A549 (cell line): ENCODE results near the gene PPP2R5B. TPM values are rescaled to one million over a fixed set of nuclear protein-coding genes. Genes with fewer than 3 reads are reported as not detected.

Source experiments
- ATAC-seq, 2 experiments: fragments of 200-7000 bp in 1 of 2; fragments of >200 bp in 1 of 2; cut with Nextera tagmentation in 1 of 2; cut with Tn5 transposase in 1 of 2; 3 replicates each; pipeline versions ENCODE4 v1.8.0 to v1.9.1; 2018 to 2020; ENCODE audit warnings: mild to moderate bottlenecking in 1 of 2, moderate library complexity in 1 of 2
- CTCF ChIA-PET: fragments of 300-600 bp; sonication (Branson Sonifier 250); formaldehyde crosslinking; extraction: SDS; loops from one replicate; lab custom pipeline; 2021; ENCODE audit warnings: antibody characterized with exemption, inconsistent platforms; lab: Yijun Ruan, JAX
- POLR2A ChIA-PET: fragments of 350-600 bp; formaldehyde crosslinking; extraction: SDS; loops from one replicate; lab custom pipeline; 2021; ENCODE audit warnings: antibody characterized with exemption, inconsistent platforms; lab: Yijun Ruan, JAX
- DNase-seq, 2 experiments: peaks; one replicate each; pipeline versions ENCODE4 v3.0.0 to v3.0.0-alpha.2; 2011 to 2016; ENCODE audit warnings: low read depth in 1 of 2, low spot score in 1 of 2
- FAIRE-seq: peaks from 2 replicates; lab custom pipeline; 2011; peaks lifted over from hg19 to GRCh38; lab: Jason Lieb, UNC
- H3K27ac ChIP-seq, 2 experiments: fragments of >200 bp; sonication (Bioruptor Twin); formaldehyde crosslinking; 3 replicates each; pipeline ENCODE4 v1.5.1; 2016 to 2017
- H3K4me1 ChIP-seq: fragments of >200 bp; sonication (Bioruptor Twin); formaldehyde crosslinking; 3 replicates; pipeline ENCODE4 v1.6.1; 2016
- H3K4me2 ChIP-seq: fragments of >200 bp; sonication (Bioruptor Twin); formaldehyde crosslinking; 3 replicates; pipeline ENCODE4 v1.6.1; 2016
- H3K4me3 ChIP-seq: fragments of >200 bp; sonication (Bioruptor Twin); formaldehyde crosslinking; 3 replicates; pipeline ENCODE4 v1.5.1; 2016
- H3K9me3 ChIP-seq: fragments of >200 bp; sonication (Bioruptor Twin); formaldehyde crosslinking; 3 replicates; pipeline ENCODE4 v1.6.1; 2016
- BHLHE40 ChIP-seq: IDR thresholded peaks from 2 replicates; pipeline ENCODE4 v1.6.1; 2012; ENCODE audit warnings: low read depth, low read length, inconsistent platforms
- CBX8 ChIP-seq: fragments of 200-600 bp; sonication (generic); IDR thresholded peaks from 2 replicates; pipeline ENCODE4 v1.6.1; 2016
- CTCF ChIP-seq: fragments of >200 bp; sonication (Bioruptor Twin); formaldehyde crosslinking; IDR thresholded peaks from 3 replicates; pipeline ENCODE4 v1.5.1; 2016
- E2F6 ChIP-seq: IDR thresholded peaks from 2 replicates; pipeline ENCODE4 v1.6.1; 2012; ENCODE audit warnings: low read depth, borderline replicate concordance
- EHF ChIP-seq: fragments of 250-450 bp; sonication (Bioruptor Pico); IDR thresholded peaks from 2 replicates; pipeline ENCODE4 v1.5.0; 2020; ENCODE audit warnings: mild to moderate bottlenecking
- EHMT2 ChIP-seq: fragments of 200-600 bp; sonication (generic); IDR thresholded peaks from 2 replicates; pipeline ENCODE4 v1.6.1; 2016; ENCODE audit warnings: antibody characterized with exemption, low read depth, mild to moderate bottlenecking, moderate library complexity
- EP300 ChIP-seq, 2 experiments: fragments of >200 bp; sonication (Bioruptor Twin); formaldehyde crosslinking; IDR thresholded peaks; 2 replicates in 1 of 2; 3 replicates in 1 of 2; pipeline ENCODE4 v1.6.1; 2016 to 2017
- ESRRA ChIP-seq: fragments of 150-350 bp; IDR thresholded peaks from 2 replicates; pipeline ENCODE4 v1.6.1; 2014; ENCODE audit warnings: mild to moderate bottlenecking, low read length, borderline replicate concordance
- FOSB ChIP-seq: fragments of 250-450 bp; sonication (Bioruptor Pico); IDR thresholded peaks from 2 replicates; pipeline ENCODE4 v1.5.0; 2020; ENCODE audit warnings: mild to moderate bottlenecking, moderate library complexity
- FOSL2 ChIP-seq, 2 experiments: fragments of 450-650 bp in 1 of 2; fragments of >200 bp in 1 of 2; sonication (Bioruptor Twin) in 1 of 2; formaldehyde crosslinking; IDR thresholded peaks; 2 replicates each; pipeline versions ENCODE4 v1.5.0 to v1.6.1; 2016 to 2020; ENCODE audit warnings: mild to moderate bottlenecking in 1 of 2, moderate library complexity in 1 of 2
- FOXS1 ChIP-seq: fragments of 250-450 bp; sonication (Bioruptor Pico); IDR thresholded peaks from 2 replicates; pipeline ENCODE4 v1.5.0; 2020; ENCODE audit warnings: mild to moderate bottlenecking, moderate library complexity
- HEYL ChIP-seq: fragments of 250-450 bp; sonication (Bioruptor Pico); IDR thresholded peaks from 2 replicates; pipeline ENCODE4 v1.8.0; 2021; ENCODE audit warnings: mild to moderate bottlenecking, moderate library complexity
- HOXB13 ChIP-seq: fragments of 250-450 bp; sonication (Bioruptor Pico); IDR thresholded peaks from 2 replicates; pipeline ENCODE4 v1.5.0; 2020; ENCODE audit warnings: low read depth, mild to moderate bottlenecking, moderate library complexity
- MAX ChIP-seq: IDR thresholded peaks from 2 replicates; pipeline ENCODE4 v1.6.1; 2012
- MAZ ChIP-seq: fragments of 150-350 bp; IDR thresholded peaks from 2 replicates; pipeline ENCODE4 v1.6.1; 2014; ENCODE audit warnings: antibody characterized with exemption, low read depth, low read length, borderline replicate concordance
- MYC ChIP-seq: IDR thresholded peaks from 2 replicates; pipeline ENCODE4 v1.6.1; 2012; ENCODE audit warnings: mild to moderate bottlenecking, inconsistent platforms, low read length, improper control_type of control experiment, borderline replicate concordance
- NFE2L2 ChIP-seq: fragments of 150-350 bp; conservative IDR thresholded peaks from 2 replicates; pipeline ENCODE4 v1.6.1; 2014; ENCODE audit warnings: low read length
- NPAS2 ChIP-seq: fragments of 250-450 bp; sonication (Bioruptor Pico); IDR thresholded peaks from 2 replicates; pipeline ENCODE4 v1.8.0; 2022; ENCODE audit warnings: mild to moderate bottlenecking, moderate library complexity, borderline replicate concordance
- POLR2A ChIP-seq: IDR thresholded peaks from 2 replicates; pipeline ENCODE4 v1.6.1; 2012; ENCODE audit warnings: mild to moderate bottlenecking, low read length
- RCOR1 ChIP-seq: fragments of 150-350 bp; IDR thresholded peaks from 2 replicates; pipeline ENCODE4 v1.6.1; 2014; ENCODE audit warnings: antibody characterized with exemption, low read length, low read depth
- RNF2 ChIP-seq: fragments of 200-600 bp; sonication (generic); IDR thresholded peaks from 2 replicates; pipeline ENCODE4 v1.6.1; 2016; ENCODE audit warnings: low read depth, mild to moderate bottlenecking, antibody characterized with exemption, moderate library complexity, borderline replicate concordance
- SREBF2 ChIP-seq: fragments of 450-650 bp; IDR thresholded peaks from 2 replicates; pipeline ENCODE4 v1.6.1; 2014; ENCODE audit warnings: mild to moderate bottlenecking, moderate library complexity
- TFCP2L1 ChIP-seq: fragments of 250-450 bp; sonication (Bioruptor Pico); IDR thresholded peaks from 2 replicates; pipeline ENCODE4 v1.5.0; 2021; ENCODE audit warnings: mild to moderate bottlenecking
- TP53 ChIP-seq: fragments of 250-450 bp; sonication (Bioruptor Pico); IDR thresholded peaks from 2 replicates; pipeline ENCODE4 v1.5.0; 2021; ENCODE audit warnings: mild to moderate bottlenecking, moderate library complexity
- ZC3H11A ChIP-seq: fragments of 450-650 bp; IDR thresholded peaks from 2 replicates; pipeline ENCODE4 v1.6.1; 2014; ENCODE audit warnings: antibody characterized with exemption, mild to moderate bottlenecking
- ZNF302 ChIP-seq: fragments of 250-450 bp; sonication (Bioruptor Pico); IDR thresholded peaks from 2 replicates; pipeline ENCODE4 v1.9.0; 2021; ENCODE audit warnings: inconsistent platforms, mild to moderate bottlenecking, moderate library complexity
- WGBS: methylation state at CpG from one replicate; pipeline ENCODE4 v1.1.6; 2017; ENCODE audit errors: missing lambda C conversion rate; 5-methylcytosine and 5-hydroxymethylcytosine counted together
- polyA plus RNA-seq, 4 experiments: library from polyadenylated mRNA; depleted of rRNA in 3 of 4; stranded (reverse); fragments of >200 nt; fragmentation: RNase III in 1 of 4; extraction: RNeasy Plus Mini Kit Qiagen cat#74134 plus additional on column Dnase treatment in 1 of 4; gene quantifications; 2 replicates in 3 of 4; 3 replicates in 1 of 4; pipeline ENCODE4 v1.2.3, GENCODE V29; 2011 to 2017

PPP2R5B gene
- polyA plus RNA-seq, 2 of the 4 experiments (the other 2 are of a cell fraction): 5.7 to 6.9 TPM

- no peak for FAIRE-seq
- no peak for TF ChIP-seq TFCP2L1 (CRISPR knock-in tag)
- no peak for TF ChIP-seq ESRRA
- no peak for TF ChIP-seq FOSL2 (IDR thresholded peaks at IDR 0.05)
- no peak for TF ChIP-seq FOSL2 (CRISPR knock-in tag; IDR thresholded peaks at IDR 0.05)
- no peak for TF ChIP-seq ZNF302 (CRISPR knock-in tag)
- no peak for TF ChIP-seq ZC3H11A
- no peak for TF ChIP-seq FOXS1 (CRISPR knock-in tag)
- TF ChIP-seq NFE2L2: no peak
- TF ChIP-seq EP300 (IDR thresholded peaks at IDR 0.05): no peak
- no peak for TF ChIP-seq NPAS2 (CRISPR knock-in tag)
- TF ChIP-seq RCOR1: no peak
- no peak for TF ChIP-seq HEYL (CRISPR knock-in tag)
- no peak for TF ChIP-seq CTCF
- no peak for TF ChIP-seq CBX8
- TF ChIP-seq, all 56 proteins: peak for 0
- ChIA-PET CTCF (interaction anchor here (0.8 to 31.5 kb wide), 7 partner anchors 16 to 205 kb away, joined by 3 to 1607 read pairs (median 4); partner anchors contain the start of genes ARL2, BATF2, CDC42BPG and SNX15), POLR2A (interaction anchor here (4.4 kb wide), 1 partner anchor 20 kb away, joined by 27 read pairs; no protein-coding TSS in a partner anchor)
- DNase-seq (no peak), ATAC-seq (no peak)
- peak overlapping the region; percentile 95 for H3K4me2 ChIP-seq
- H3K27ac ChIP-seq: peak overlapping the region in 1 of 2 experiments; percentile 92; a peak in 3 of 6 replicates
- H3K4me1 ChIP-seq: peaks cover 52% of the 10 kb centered on the region
- no peaks in the 10 kb centered on the region for H3K9me3 ChIP-seq
- no peak overlapping the region for H3K4me3 ChIP-seq
- 85% methylated on average over 17 of the region's 17 CpGs for WGBS
These were observed 48.9 kb upstream of the PPP2R5B start for GRCh38 chr11:64875369-64876228.

- Histone ChIP-seq H3K4me1 (peaks cover 45% of the 10 kb centered on the region), H3K4me2 (peak overlapping the region; percentile 95), H3K9me3 (no peaks in the 10 kb centered on the region)
- 62% methylated on average over 11 of the region's 11 CpGs for WGBS
- ATAC-seq: no peak
- POLR2A ChIA-PET: interaction anchor here (2.3 to 4.4 kb wide), 2 partner anchors 20 to 28 kb away, joined by 7 to 27 read pairs; no protein-coding TSS in a partner anchor
- DNase-seq: no peak
- CTCF ChIA-PET: interaction anchor here (1.0 to 31.5 kb wide), 5 partner anchors 15 to 151 kb away, joined by 3 to 1607 read pairs (median 10); partner anchors contain the start of genes ARL2, CDC42BPG and SNX15
- TF ChIP-seq RNF2 (no peak), FOSL2 (IDR thresholded peaks at IDR 0.05) (no peak), FOSL2 (CRISPR knock-in tag; IDR thresholded peaks at IDR 0.05) (no peak), EHF (CRISPR knock-in tag) (no peak), FOXS1 (CRISPR knock-in tag) (no peak), FOSB (CRISPR knock-in tag) (no peak), MYC (no peak), SREBF2 (no peak)
- TF ChIP-seq, all 56 proteins: peak for 0
- Histone ChIP-seq H3K4me3 (peak overlapping the region; percentile 90), H3K27ac (peak overlapping the region; percentile 88 to 92)
- no peak for FAIRE-seq
These were observed 48.2 kb upstream of the PPP2R5B start for GRCh38 chr11:64876229-64876750.

GRCh38 chr11:64876835-64877341, 47.6 kb upstream of the PPP2R5B start:
- no peak for TF ChIP-seq BHLHE40
- no peak for TF ChIP-seq RNF2
- TF ChIP-seq TP53: no peak
- TF ChIP-seq TFCP2L1 (CRISPR knock-in tag): no peak
- no peak for TF ChIP-seq HOXB13 (CRISPR knock-in tag)
- TF ChIP-seq MAZ: no peak
- TF ChIP-seq E2F6: no peak
- TF ChIP-seq POLR2A: no peak
- TF ChIP-seq MAX: no peak
- no peak for TF ChIP-seq EHMT2
- TF ChIP-seq ESRRA: no peak
- TF ChIP-seq, all 56 proteins: peak for 0
- ChIA-PET CTCF (interaction anchor here (0.7 to 31.5 kb wide), 6 partner anchors 15 to 150 kb away, joined by 3 to 1607 read pairs (median 7); partner anchors contain the start of genes ARL2, CDC42BPG and SNX15), POLR2A (interaction anchor here (1.7 to 4.4 kb wide), 4 partner anchors 8 to 28 kb away, joined by 6 to 27 read pairs (median 16); no protein-coding TSS in a partner anchor)
- peak overlapping the region; percentile 88 to 92 for H3K27ac ChIP-seq
- 4% methylated on average over 14 of the region's 14 CpGs for WGBS
- peak; percentile 12 to 32; a peak in 3 of 6 replicates for ATAC-seq
- peaks cover 39% of the 10 kb centered on the region for H3K4me1 ChIP-seq
- DNase-seq: no peak
- no peak for FAIRE-seq
- H3K9me3 ChIP-seq: no peaks in the 10 kb centered on the region
- peak overlapping the region; percentile 90 for H3K4me3 ChIP-seq
- peak overlapping the region; percentile 95 for H3K4me2 ChIP-seq
